HG03066 (cell line): ENCODE measurements around the gene PSAP.

Experiments used
- ATAC-seq: cut with Tn5 transposase; IDR thresholded peaks from one replicate; pipeline ENCODE4 v1.9.1; 2021; ENCODE audit warnings: low read depth; ENCODE audit not compliant: unreplicated experiment

Gene PSAP

DNA sequence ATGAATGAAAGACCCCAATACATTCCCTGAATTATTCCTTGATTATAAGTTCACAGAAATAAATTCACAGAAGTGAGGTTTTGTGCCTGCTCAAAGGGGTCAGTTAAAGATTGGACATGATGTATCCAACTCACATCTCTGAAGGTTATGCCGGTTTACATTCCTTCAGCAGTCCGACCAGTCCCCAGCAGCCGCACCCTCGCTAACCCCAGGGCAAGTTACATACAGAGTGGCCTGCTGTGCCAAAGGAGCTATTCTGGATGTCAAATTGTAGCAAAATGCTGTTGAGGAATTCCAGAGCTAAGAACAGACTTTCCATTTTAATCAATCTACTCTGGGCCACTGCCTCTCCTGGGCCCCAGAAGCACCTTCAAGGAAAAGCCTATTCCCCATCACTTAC lies 20.3 kb downstream of the PSAP start:
- ATAC-seq, result no peak

DNA sequence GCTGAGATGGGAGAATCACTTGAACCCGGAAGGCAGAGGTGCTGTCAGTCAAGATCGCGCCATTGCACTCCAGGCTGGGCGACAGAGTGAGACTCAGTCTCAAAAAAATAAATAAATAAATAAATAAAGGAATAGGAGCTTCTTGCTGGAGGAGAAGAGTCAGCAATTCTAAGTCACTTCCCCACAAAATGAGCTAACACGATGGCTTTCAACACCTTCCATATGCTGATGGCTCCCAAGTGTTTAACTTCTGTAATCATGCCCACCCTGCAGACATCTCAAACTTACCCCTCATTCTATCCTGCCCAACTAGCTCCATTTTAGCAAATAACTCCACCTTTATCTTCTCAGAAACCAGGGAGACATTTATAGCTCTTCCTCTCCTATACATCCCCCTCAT lies 21.2 kb downstream of the PSAP start:
- ATAC-seq, result no peak

DNA sequence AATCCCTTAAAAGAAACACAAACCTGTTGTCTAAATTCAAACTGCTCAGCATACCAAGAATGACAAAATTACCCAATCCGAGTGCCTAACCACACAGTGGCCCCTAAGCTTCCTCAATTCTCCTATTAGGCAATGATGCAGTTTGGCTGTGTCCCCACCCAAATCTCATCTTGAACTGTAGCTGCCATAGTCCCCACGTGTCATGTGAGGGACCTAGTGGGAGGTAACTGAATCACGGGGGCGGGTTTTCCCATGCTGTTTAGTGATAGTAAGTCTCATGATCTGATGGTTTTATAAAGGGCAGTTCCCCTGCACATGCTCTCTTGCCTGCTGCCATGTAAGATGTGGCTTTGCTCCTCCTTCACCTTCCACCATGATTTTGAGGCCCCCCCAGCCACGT lies 21.9 kb downstream of the PSAP start:
- ATAC-seq, result no peak

DNA sequence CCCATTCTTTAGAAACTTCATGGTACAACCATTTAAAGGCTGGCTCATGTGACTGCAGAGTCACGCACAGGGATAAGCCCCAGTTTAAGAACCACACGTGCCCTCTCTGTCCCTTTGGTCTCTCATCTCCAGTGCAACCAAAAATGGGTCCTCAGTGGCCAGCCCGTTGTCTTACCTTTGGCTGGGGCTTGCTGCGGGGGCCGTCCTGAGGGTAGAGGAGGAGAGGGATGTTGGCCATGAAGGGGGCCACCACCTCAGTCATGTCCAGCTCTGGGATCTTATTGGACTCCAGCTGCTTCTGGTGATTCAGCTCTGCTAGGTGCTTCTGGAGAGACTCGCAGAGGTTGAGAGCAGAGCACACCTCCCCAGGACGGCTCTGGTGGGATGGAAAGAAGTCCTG lies 22.3 kb downstream of the PSAP start:
- ATAC-seq, result no peak

DNA sequence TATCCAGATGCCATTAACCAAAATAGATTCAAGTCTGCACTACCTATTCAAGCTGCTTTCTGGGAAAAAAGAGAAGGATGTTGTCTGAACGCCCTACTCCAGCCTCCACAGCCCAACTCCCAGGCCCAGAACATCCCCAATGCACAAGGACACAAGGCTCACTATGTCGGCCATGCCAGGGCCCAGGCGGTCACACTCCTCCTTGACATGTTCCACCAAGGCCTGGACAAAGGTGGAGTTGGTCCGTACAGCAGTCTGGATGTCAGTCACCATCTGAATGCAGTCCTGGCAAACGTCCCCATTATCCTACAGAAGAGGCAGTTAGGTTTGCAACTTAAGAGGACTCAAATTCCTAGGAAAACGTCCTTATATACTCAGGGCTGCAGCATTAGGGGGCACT lies 23.2 kb downstream of the PSAP start:
- no peak for ATAC-seq

DNA sequence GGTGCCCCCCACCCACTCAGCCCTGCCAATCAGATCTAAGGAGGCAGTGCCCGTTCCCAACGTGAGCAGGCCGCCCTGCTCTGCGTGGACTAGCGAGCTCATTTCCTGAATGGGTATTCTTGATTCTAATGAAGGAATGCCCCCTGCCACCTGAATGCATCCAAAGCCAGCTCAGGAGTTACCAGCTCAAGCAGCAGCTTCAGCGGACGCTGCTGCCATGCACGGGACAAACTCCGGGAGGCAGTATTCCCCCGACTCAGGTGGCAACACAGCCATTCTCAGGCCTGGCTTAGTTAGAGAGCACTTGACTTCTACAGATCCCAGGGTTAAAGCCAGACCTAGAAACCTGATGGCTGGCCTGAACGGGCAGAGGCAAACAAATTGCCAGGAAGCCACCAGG lies 25.8 kb downstream of the PSAP start:
- ATAC-seq, result no peak

DNA sequence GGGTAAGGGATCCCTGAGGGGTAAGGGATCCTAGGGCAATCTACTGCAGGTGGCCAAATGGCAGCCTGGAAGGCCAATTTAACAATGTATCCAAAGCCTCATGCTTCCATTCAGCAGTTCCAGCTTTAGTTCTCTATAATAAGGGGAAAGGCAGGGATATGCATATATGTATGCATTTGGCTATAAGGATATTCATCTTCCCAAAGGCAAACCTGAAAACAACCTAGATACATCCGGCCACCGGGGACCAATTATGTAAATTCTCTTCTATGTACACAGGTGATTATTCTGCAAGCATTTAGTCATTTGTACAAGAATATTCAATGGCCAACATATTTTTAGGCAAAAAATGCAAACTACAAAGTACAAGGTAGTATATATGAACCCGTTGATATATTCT lies 26.7 kb downstream of the PSAP start:
- no peak for ATAC-seq

DNA sequence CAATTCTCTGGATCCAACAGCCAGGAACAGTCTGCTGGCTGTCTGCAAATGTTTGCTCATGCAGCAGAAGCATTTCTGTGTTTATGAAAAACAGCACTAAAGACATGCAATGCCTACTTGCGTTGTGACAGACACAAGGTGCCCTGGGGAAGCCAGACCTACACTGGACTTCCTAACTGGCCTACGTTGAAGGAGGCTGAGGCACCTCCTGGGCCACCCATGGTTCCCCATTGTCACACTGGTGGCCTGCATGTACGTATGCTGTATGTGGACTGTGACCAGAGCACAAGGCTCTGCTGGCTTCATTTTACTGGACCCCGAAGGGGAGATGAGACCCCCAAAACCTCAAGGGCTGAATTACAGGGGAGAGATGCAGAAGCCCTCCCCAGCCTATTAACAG lies 27.7 kb downstream of the PSAP start:
- ATAC-seq, result no peak

DNA sequence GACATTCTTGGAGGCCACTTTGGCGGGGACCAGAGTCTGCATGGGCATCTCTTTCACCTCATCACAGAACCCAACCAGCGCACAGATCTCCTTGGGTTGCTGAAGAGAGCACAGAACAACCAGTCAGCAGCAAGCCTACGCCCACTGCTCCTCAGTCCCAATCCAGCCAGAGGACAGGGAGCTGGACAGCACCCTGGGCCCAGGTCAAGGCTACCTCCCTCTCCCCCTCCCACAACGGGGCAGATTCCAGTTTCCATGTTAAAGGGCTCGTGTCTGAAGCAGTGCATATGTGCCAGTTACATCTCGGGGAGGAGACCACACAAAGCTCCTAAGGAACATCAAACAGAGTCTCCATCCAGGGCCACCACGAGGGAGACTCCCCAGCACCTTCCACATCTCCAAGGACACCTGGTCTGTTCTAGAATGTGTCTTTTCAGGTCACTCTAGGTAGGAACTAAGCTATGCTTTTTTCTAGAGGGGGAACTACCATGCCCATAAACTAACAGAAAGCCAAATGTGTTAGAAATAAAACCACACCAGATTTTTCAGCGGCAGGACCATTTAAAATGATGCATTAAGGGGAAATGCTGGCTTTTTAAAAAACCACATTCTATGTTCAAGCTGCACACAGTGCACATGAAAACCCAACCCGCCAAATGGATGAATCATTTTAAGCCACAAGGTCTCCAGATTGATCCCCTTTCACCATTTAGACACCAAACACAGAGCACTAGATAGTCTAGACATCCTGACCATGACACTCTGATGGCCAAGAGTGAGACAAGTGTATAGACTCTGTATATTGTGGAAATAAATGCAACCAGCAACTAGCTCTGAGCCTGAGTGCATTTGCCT lies 28.9 kb downstream of the PSAP start:
- no peak for ATAC-seq

DNA sequence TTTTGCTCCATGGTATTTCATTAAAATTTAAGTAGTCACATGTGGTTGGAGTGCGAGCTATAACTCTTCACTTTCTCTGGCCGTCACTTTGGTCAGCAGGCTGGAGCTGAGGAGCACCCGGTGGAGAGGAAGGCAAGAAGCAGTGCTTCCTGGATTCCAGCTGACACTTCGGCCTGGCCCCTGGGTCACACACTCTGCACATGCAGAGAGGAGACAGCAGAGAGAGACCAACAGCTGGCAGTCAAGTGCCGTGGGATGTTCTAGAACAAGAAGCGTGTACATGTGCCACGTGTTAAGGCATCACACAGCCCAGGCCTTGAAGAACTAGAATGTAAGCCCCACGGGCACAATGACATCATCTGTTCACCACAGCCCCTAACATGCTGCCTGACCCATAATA lies 30.1 kb downstream of the PSAP start:
- ATAC-seq, result no peak

DNA sequence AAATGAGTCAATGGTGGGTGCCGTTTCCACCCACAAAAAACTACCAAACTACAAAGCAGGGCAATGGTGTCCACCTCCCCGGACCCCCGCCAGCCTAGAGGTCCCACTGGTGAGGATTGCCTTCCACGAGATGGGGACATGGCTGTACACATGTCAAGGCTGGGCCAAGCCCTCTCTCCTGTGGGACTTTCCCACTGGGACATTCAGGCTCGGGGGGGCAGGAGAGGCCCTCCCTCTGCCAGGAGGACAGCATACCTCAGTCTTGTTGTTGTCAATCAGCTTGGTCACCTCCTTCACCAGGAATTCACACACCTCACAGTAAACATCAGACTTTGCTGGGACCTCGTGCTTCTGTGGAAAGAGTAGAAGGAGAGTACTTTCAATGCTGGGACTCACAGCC lies 31.1 kb downstream of the PSAP start:
- ATAC-seq, result no peak

DNA sequence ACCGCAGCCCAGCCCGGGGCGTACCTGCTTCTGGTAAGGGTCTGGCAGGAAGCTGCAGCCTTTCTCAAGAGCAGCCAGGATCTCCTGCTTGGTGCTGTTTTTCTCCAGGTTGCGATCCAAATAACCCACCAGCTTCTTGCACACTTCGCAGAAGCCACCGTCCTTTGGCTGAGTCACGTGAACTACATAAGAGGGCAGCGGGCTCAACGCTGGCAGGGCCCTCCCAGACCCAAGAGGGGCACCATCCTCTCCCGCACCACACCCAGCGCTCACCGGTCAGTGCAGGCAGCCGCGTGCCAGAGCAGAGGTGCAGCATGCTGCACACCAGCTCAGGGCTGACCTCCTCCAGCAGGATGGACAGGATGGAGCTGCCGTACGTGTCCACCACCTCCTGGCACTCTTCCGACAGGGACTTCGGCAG lies 31.6 kb downstream of the PSAP start:
- no peak for ATAC-seq

DNA sequence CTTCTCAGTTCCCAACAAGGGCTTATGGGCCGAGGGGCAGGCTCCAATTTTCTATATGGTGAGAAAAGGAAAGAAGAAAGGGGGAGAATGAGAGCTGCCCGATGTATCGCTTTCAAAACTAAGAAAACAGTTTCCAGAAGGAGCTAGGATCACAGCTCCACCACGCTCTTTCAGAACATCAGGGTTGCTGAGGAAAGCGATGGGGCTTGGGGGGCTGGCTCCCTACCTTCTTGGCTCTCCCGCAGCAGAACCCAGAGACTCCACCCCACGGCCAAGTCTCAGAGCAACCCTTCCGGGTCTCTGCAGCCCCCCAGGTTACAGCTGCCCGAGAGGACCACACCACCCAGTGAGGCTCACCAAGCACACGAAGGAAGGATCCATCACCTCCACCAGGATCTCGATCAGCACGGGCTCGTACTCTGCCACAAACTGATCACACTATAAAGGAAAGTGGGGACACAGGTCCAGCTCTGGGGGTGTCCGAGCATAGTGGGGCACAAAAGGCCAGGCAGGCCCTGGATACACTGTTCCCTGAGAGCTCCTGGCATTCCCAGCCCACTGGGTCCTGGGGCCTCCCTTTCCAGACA lies 32.3 kb downstream of the PSAP start:
- ATAC-seq, result no peak

DNA sequence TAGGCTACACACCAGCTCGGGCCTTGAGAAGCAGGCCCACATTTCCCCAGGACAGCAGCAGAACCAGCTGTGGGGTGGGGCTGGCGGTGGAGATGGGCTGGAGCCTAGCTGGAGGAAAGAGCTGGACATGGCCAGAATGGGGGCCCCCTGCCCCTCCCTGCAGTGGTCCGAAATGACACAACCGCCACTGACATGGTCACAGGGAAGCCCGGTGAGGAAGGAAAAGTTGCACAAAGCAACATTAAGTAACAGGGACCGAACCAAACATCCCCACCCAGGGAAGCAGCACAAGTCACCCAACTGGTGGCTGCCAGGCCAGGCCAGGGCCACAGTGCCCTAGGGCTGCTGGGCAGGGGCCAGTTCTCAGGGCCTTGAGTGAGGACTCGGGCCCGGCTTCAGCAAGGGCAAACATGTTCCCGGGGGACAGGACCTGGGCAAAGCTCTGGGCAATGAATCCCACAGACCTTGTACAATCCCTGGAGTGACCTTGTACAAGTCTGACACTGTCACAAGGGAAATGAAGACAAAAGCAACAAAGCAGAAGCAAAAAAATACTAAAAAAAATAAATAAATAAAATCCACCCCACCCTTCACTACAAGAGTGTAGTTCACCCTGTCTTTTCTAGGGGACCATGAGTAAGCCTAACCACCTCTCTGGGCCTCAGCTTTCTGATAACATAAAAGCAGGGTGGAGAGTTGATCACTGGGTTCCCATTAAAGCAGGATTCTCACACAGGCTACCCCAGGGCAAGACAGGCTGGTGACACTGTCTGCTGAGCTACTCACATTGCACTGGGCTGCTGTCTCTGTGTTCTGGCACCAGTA lies 33.0 kb downstream of the PSAP start:
- no peak for ATAC-seq

DNA sequence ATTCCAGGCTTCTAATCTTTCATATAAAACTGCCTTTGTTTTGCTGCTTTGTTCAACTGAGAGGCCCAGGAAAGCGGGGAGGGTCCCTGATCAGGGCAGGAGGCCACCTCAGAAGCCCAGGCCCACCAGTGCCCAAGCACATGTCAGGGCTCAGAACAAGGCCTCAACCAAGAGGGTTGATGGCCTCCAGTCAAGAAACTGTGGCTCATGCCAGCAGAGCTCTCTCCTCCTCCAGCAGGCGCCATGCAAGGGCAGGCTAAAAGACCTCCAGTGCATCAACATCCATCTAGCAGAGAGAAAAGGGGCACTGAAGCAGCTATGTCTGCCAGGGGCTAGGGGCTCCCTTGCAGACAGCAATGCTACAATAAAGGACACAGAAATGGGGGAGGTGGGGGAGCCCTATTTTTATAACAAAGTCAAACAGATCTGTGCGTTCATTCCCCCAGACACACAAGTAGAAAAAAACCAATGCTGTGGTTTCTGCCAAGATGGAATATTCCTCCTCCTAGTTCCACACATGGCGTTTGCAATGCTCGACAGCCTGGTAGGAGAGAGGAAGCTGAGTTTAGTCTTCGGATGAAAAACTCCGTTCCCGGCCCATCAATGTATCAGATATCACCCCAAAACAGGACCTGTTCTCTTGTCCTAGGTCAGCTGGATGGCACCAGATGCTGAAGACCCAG lies 34.0 kb downstream of the PSAP start:
- no peak for ATAC-seq

DNA sequence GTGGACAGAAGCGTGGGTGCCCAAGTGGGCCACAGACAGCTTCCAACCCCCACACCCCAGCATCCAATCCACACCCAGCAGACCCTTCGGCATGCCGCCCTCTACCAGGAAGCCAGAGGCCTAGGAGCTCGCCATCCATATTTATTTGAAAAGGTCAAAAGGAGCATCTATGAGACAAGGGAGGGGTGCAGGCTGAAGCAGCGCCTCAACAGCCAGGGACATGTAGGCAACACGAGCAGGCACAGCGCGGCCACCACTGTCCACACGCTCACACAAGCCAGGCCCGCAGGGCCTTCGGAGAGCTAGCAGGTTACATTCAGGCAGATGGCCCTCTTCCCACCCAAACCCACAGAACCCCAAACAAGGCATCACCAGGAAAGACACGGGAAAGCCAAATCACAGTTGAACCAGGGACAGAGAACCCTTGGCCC lies 34.6 kb downstream of the PSAP start:
- no peak for ATAC-seq

DNA sequence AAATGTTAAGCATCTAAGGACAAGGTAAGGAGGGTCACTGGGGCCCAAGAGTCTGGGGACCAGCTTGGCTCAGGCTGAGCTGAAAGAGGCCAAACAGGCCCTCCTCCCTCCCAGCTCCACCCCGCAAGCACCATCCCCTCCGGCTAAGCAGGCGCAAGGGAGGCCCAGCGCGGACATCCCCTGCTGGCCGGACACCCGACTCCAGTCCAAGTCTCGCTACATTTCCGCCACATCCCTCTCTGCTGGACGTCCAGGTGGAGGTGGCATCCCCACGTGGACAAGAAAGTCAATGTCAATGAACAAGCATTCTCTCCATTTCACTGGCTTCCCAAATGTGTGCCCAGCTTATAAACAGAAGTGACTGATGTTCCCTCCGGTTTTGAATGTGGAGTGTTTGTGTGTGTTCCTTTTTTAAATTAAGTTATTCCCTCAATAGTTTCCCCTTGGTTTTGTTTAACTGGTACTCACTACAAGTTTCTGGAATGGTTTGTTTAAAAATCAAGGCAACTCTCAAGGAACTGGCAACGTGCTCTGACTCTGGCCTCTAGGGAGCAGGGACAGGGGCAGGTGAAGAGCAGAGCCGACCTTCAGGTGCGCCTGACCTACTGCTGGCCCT lies 35.4 kb downstream of the PSAP start:
- ATAC-seq, result no peak

DNA sequence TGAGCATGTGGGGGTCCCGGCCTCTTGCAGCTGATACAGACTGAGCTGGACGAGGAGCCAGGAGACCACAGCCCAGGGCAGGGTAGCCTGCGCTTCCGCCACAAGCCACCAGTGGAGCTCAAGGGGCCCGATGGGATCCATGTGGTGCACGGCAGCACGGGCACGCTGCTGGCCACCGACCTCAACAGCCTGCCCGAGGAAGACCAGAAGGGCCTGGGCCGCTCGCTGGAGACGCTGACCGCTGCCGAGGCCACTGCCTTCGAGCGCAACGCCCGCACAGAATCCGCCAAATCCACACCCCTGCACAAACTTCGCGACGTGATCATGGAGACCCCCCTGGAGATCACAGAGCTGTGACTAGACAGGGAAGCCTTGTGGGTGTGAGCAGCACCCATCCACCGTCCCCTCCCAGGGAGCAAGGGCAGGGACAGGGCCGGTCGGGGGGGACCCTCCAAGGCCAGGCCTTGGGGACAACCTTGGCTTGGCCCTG lies 36.1 kb downstream of the PSAP start:
- ATAC-seq, result no peak

DNA sequence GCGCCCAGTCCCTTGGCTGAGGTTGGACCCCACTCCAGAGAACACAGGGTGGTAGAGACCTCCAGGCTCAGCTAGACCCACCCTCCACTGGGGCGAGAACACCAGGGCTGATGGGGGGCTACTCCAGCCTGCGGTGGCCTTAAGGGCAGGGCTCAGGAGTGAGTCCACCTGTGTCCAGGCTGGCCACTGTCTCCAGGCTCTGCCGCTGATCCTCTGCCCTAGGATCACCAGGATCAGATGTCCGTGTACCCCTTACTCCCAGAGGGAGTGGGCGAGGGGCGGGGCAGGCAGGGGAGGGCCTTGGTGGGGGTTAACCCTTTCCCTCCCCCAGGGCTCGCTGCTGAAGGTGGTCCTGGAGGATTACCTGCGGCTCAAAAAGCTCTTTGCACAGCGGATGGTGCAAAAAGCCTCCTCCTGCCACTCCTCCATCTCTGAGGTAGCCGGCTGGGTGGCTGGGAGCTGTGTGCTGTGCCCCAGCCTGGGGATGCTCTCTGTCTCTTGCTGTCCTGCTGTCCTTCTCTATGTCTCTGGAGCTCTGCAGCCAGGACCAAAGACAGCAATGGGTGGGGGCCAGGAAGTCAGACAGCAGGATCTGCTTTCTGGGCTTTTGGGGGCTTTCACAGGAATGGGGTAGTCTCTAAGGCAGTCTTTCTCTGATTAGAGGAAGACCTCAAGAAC lies 38.0 kb downstream of the PSAP start:
- no peak for ATAC-seq
